ENCODE results near the gene C2orf78. TPM values are rescaled to one million over a fixed set of nuclear protein-coding genes. Genes with fewer than 3 reads are reported as not detected.

The C2orf78 gene
- total RNA-seq, 2 experiments from 2014 or later: not detected

DNA sequence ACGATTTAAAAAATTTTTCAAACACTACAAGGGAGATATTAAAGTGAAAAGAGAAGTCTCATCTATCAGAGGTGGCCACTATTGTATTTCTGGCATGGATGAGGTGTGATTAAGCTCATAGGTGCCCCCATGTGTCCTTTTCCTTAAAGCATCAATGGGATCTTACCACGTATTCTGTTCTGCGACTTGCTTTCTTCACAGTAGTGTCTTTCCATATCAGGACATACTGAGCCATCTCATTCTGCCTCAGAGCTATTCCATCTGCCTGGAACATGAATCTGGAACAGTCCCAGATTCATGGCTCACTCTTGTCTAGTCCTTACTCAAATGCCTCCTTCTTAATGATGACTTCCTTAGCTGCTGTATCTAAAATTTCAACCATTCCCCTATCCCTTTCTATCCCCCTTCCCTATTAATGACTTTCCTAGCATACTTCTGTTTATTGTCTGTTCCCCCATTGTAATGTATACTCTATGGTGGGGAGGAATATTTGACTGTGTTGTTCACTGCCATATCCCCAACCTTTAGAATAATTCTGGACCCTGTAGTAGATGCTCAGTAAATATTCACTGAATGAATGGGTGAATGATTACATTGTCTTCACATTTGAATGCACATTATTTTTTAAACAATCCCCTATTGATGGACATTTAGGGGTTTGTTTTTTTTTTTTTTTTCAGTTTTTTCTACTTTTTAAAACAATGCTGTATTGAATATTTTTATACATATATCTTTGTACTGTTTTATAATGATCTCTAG lies 55.8 kb downstream of the C2orf78 start:
- Histone ChIP-seq H2AFZ (ENCODE audit: low read length) (no peak overlapping the region), H4K20me1 (ENCODE audit: insufficient read depth, low read length) (no peaks in the 10 kb centered on the region), H3K4me2 (ENCODE audit: low read length) (no peak overlapping the region), H3K27ac (ENCODE audit: low read depth, low read length, poor library complexity, severe bottlenecking) (no peak overlapping the region), H3K79me2 (ENCODE audit: insufficient read depth, low read depth, low read length) (no peaks in the 10 kb centered on the region), H3K4me3 (ENCODE audit: low read depth, low read length, poor library complexity, severe bottlenecking) (no peak overlapping the region), H3K9me3 (ENCODE audit: low read length) (no peaks in the 10 kb centered on the region), H3K4me1 (ENCODE audit: insufficient read depth, low read length, poor library complexity, severe bottlenecking) (no peaks in the 10 kb centered on the region), H3K9me2 (ENCODE audit: insufficient read depth, low read length) (no peaks in the 10 kb centered on the region), H3K36me3 (ENCODE audit: insufficient read depth, low read length) (peaks cover 66% of the 10 kb centered on the region)
- TF ChIP-seq, protein P1, sequence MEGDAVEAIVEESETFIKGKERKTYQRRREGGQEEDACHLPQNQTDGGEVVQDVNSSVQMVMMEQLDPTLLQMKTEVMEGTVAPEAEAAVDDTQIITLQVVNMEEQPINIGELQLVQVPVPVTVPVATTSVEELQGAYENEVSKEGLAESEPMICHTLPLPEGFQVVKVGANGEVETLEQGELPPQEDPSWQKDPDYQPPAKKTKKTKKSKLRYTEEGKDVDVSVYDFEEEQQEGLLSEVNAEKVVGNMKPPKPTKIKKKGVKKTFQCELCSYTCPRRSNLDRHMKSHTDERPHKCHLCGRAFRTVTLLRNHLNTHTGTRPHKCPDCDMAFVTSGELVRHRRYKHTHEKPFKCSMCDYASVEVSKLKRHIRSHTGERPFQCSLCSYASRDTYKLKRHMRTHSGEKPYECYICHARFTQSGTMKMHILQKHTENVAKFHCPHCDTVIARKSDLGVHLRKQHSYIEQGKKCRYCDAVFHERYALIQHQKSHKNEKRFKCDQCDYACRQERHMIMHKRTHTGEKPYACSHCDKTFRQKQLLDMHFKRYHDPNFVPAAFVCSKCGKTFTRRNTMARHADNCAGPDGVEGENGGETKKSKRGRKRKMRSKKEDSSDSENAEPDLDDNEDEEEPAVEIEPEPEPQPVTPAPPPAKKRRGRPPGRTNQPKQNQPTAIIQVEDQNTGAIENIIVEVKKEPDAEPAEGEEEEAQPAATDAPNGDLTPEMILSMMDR (conservative IDR thresholded peaks at IDR 0.05; ENCODE audit: low read length): no peak
- no peak for TF ChIP-seq EZH2phosphoT487 (IDR thresholded peaks at IDR 0.05; ENCODE audit: borderline replicate concordance, low read depth, low read length)
- ChIA-PET CTCF (ENCODE audit: unreplicated experiment) (no interaction called here), POLR2A (interaction anchor here (0.8 to 1.8 kb wide), 3 partner anchors 11 to 29 kb away, joined by 3 to 5 read pairs (median 3); partner anchors contain the start of gene STAMBP)
- intact Hi-C loops (cut with micrococcal nuclease; ENCODE audit: unreplicated experiment): no loop called here
- no TSS peak for BruUV-seq (replicated peaks)
- no peak for DNase-seq (ENCODE audit: low spot score)

DNA sequence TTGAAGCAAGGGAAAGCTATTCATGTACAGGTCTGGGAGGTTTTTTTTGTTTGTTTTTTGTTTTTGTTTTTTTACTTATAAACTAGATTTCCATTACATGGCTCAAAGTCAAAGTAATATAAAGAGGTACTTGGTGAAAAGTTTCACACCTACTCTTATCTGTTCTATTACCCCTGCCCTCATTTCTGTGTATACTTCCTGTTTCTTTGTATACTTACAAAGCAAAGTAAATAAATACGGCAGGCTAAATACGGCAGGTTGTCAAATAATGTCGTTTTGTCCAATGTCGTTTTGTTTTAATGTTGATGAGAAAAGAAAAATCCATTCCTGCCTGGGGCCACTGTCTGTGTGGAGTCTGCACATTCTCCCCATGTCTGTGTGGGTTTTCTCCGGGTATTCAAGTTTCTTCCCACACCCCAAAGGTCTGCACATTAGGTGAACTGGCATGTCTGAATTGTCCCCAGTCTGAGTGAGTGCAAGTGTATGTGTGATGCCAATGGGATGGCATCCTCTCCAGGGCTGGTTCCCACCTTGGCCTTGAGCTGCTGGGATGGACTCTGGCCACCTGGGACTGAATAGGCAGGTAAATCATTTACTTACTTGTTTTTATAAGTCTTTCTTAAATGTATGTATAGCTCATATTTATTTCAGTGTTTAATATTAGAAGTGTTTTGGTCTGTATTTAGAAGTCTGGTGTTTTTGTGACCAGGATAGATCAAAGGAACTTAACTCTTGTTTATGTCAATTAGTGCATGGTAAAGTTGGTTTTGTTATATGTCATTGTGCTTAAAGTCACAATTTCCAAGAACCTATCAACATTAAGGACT lies 58.1 kb downstream of the C2orf78 start:
- Histone ChIP-seq H3K9me3 (ENCODE audit: low read length) (no peaks in the 10 kb centered on the region), H3K4me3 (ENCODE audit: low read depth, low read length, poor library complexity, severe bottlenecking) (no peak overlapping the region), H3K36me3 (ENCODE audit: insufficient read depth, low read length) (peaks cover 72% of the 10 kb centered on the region), H3K4me2 (ENCODE audit: low read length) (no peak overlapping the region), H3K79me2 (ENCODE audit: insufficient read depth, low read depth, low read length) (no peaks in the 10 kb centered on the region), H2AFZ (ENCODE audit: low read length) (no peak overlapping the region), H3K4me1 (ENCODE audit: insufficient read depth, low read length, poor library complexity, severe bottlenecking) (no peaks in the 10 kb centered on the region), H3K9me2 (ENCODE audit: insufficient read depth, low read length) (no peaks in the 10 kb centered on the region), H3K27ac (ENCODE audit: low read depth, low read length, poor library complexity, severe bottlenecking) (no peak overlapping the region), H4K20me1 (ENCODE audit: insufficient read depth, low read length) (no peaks in the 10 kb centered on the region)
- BruUV-seq (replicated peaks): no TSS peak
- no peak for TF ChIP-seq EZH2phosphoT487 (IDR thresholded peaks at IDR 0.05; ENCODE audit: borderline replicate concordance, low read depth, low read length)
- TF ChIP-seq, protein P1 (conservative IDR thresholded peaks at IDR 0.05; ENCODE audit: low read length): no peak
- ChIA-PET POLR2A (interaction anchor here (1.0 kb wide), 1 partner anchor 14 kb away, joined by 3 read pairs; the partner anchor contains the start of gene STAMBP), CTCF (ENCODE audit: unreplicated experiment) (no interaction called here)
- intact Hi-C loops (cut with micrococcal nuclease; ENCODE audit: unreplicated experiment): no loop called here
- DNase-seq (ENCODE audit: low spot score): no peak
